Loucy (cell line): ENCODE results near the gene BUD23.

ENCODE experiments used
- EZH2phosphoT487 ChIP-seq: fragments of 200-600 bp; IDR thresholded peaks from 2 replicates; pipeline ENCODE4 v1.6.1; 2018; ENCODE audit warnings: antibody characterized with exemption, mild to moderate bottlenecking, moderate library complexity, borderline replicate concordance
- TF ChIP-seq, protein P1 (sequence below): fragments of 200-600 bp; sonication (generic); conservative IDR thresholded peaks from 2 replicates; pipeline ENCODE4 v1.5.1; 2014; ENCODE audit warnings: mild to moderate bottlenecking, antibody characterized with exemption, low read length

DNA sequence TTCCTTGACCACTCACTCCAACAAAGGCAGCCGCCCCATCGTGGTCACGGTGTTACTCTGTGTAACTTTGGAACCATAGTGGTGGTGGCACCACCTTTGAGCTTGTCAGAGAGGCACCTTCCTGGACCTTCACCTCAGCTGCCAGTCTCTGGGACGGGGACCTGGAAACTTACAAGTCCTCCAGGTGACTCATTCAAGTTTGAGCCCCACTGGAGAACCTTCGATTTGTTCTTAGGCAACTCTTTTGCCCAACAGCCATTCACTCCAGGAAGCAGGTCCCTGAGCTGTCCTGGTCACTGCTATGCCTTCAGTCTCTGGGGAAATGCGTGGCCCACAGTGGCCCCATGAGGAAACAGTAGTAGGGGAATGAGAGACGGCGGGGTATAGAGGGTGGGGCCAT lies 18.8 kb downstream of the BUD23 start:
- TF ChIP-seq, protein P1, sequence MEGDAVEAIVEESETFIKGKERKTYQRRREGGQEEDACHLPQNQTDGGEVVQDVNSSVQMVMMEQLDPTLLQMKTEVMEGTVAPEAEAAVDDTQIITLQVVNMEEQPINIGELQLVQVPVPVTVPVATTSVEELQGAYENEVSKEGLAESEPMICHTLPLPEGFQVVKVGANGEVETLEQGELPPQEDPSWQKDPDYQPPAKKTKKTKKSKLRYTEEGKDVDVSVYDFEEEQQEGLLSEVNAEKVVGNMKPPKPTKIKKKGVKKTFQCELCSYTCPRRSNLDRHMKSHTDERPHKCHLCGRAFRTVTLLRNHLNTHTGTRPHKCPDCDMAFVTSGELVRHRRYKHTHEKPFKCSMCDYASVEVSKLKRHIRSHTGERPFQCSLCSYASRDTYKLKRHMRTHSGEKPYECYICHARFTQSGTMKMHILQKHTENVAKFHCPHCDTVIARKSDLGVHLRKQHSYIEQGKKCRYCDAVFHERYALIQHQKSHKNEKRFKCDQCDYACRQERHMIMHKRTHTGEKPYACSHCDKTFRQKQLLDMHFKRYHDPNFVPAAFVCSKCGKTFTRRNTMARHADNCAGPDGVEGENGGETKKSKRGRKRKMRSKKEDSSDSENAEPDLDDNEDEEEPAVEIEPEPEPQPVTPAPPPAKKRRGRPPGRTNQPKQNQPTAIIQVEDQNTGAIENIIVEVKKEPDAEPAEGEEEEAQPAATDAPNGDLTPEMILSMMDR: no peak
- TF ChIP-seq EZH2phosphoT487: no peak
